ENCODE measurements around the gene IL16.

- TF ChIP-seq CTCF (IDR thresholded peaks at IDR 0.05), result no peak
- TF ChIP-seq ZC3H11A (IDR thresholded peaks at IDR 0.05), result no peak
- TF ChIP-seq POLR2A (IDR thresholded peaks at IDR 0.05; ENCODE audit: low read length), result no peak
- TF ChIP-seq, protein P1, sequence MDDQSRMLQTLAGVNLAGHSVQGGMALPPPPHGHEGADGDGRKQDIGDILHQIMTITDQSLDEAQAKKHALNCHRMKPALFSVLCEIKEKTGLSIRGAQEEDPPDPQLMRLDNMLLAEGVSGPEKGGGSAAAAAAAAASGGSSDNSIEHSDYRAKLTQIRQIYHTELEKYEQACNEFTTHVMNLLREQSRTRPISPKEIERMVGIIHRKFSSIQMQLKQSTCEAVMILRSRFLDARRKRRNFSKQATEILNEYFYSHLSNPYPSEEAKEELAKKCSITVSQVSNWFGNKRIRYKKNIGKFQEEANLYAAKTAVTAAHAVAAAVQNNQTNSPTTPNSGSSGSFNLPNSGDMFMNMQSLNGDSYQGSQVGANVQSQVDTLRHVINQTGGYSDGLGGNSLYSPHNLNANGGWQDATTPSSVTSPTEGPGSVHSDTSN (IDR thresholded peaks at IDR 0.05), result no peak
- TF ChIP-seq, protein P2, sequence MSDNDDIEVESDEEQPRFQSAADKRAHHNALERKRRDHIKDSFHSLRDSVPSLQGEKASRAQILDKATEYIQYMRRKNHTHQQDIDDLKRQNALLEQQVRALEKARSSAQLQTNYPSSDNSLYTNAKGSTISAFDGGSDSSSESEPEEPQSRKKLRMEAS (IDR thresholded peaks at IDR 0.05), result no peak
- TF ChIP-seq SMC3 (IDR thresholded peaks at IDR 0.05), result no peak
- no peak for TF ChIP-seq EP300 (IDR thresholded peaks at IDR 0.05)
- TF ChIP-seq, protein P3, sequence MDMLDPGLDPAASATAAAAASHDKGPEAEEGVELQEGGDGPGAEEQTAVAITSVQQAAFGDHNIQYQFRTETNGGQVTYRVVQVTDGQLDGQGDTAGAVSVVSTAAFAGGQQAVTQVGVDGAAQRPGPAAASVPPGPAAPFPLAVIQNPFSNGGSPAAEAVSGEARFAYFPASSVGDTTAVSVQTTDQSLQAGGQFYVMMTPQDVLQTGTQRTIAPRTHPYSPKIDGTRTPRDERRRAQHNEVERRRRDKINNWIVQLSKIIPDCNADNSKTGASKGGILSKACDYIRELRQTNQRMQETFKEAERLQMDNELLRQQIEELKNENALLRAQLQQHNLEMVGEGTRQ (IDR thresholded peaks at IDR 0.05), result no peak
- no peak for TF ChIP-seq PHF8 (IDR thresholded peaks at IDR 0.05; ENCODE audit: borderline replicate concordance, low read depth)
- no peak for TF ChIP-seq CBX2 (IDR thresholded peaks at IDR 0.05; ENCODE audit: borderline replicate concordance, low read depth)
Observed at GRCh38 chr15:81170511-81170910, 26.2 kb upstream of the IL16 start.
